Activated CD4-positive, alpha-beta T cell treated with anti-CD3 and anti-CD28 coated beads, Interleukin-2, amount 50 U/mL, for 24 hours (primary cell): Measurements from ENCODE around the gene DLG2.

ENCODE experiments used
- DNase-seq, 2 donors: peaks; one replicate each; pipeline ENCODE4 v3.0.0-alpha.2; 2020; ENCODE audit warnings: low read depth in 1 of 2, low spot score in 1 of 2

The DLG2 gene

GRCh38 chr11:84686716-84687115 lies 940.4 kb downstream of the DLG2 start:
- DNase-seq, result no peak

GRCh38 chr11:84685976-84686375 lies 941.2 kb downstream of the DLG2 start:
- DNase-seq, result no peak

GRCh38 chr11:84685149-84685548 lies 942.0 kb downstream of the DLG2 start:
- DNase-seq, result no peak

GRCh38 chr11:84681456-84681855 lies 945.7 kb downstream of the DLG2 start:
- no peak for DNase-seq

GRCh38 chr11:84675396-84676025 lies 951.6 kb downstream of the DLG2 start:
- no peak for DNase-seq

- DNase-seq, result no peak
Measured at GRCh38 chr11:84673753-84674152, 953.4 kb downstream of the DLG2 start.

GRCh38 chr11:84671325-84671999 lies 955.7 kb downstream of the DLG2 start:
- DNase-seq, result no peak

GRCh38 chr11:84663731-84664130 lies 963.4 kb downstream of the DLG2 start:
- DNase-seq, result no peak

GRCh38 chr11:84660257-84660977 lies 966.7 kb downstream of the DLG2 start:
- no peak for DNase-seq

GRCh38 chr11:84655712-84656111 lies 971.4 kb downstream of the DLG2 start:
- DNase-seq, result no peak

- DNase-seq, result no peak
Measured at GRCh38 chr11:84648471-84648870, 978.7 kb downstream of the DLG2 start.

GRCh38 chr11:84645988-84646694 lies 981.0 kb downstream of the DLG2 start:
- DNase-seq, result no peak

GRCh38 chr11:84642500-84642899 lies 984.6 kb downstream of the DLG2 start:
- no peak for DNase-seq

- no peak for DNase-seq
Measured at GRCh38 chr11:84634309-84634708, 992.8 kb downstream of the DLG2 start.

- DNase-seq, result no peak
Measured at GRCh38 chr11:84628871-84629620, 998.1 kb downstream of the DLG2 start.

GRCh38 chr11:84626256-84626655 lies 1000.9 kb downstream of the DLG2 start:
- no peak for DNase-seq

GRCh38 chr11:84612645-84613044 lies 1014.5 kb downstream of the DLG2 start:
- no peak for DNase-seq

- DNase-seq, result no peak
Measured at GRCh38 chr11:84608837-84609196, 1018.3 kb downstream of the DLG2 start.

GRCh38 chr11:84607975-84608836 lies 1018.9 kb downstream of the DLG2 start:
- no peak for DNase-seq

GRCh38 chr11:84594602-84595001 lies 1032.5 kb downstream of the DLG2 start:
- no peak for DNase-seq
